ENCODE measurements around the gene PPFIBP2.

- TF ChIP-seq CTCF (IDR thresholded peaks at IDR 0.05; ENCODE audit: insufficient read depth, low read depth, low read length): no peak
- TF ChIP-seq EZH2 (IDR thresholded peaks at IDR 0.05; ENCODE audit: insufficient read depth, low read length): no peak
Measured at GRCh38 chr11:7494086-7494745, 19.6 kb upstream of the PPFIBP2 start.
